Stimulated activated CD8-positive, alpha-beta memory T cell treated with anti-CD3 and anti-CD28 coated beads, Interleukin-15, amount 100 ng/mL, for 4 hours (primary cell): ENCODE measurements around the gene ELP5.

Experiments
- DNase-seq, 2 donors: peaks; one replicate each; pipeline ENCODE4 v3.0.0-alpha.2; 2020; ENCODE audit warnings: low read depth in 2 of 2

Gene ELP5

GRCh38 chr17:7284911-7285310 lies 32.9 kb downstream of the ELP5 start:
- no peak for DNase-seq

GRCh38 chr17:7285679-7286078 lies 33.7 kb downstream of the ELP5 start:
- DNase-seq = no peak

- no peak for DNase-seq
These were observed 37.4 kb downstream of the ELP5 start for GRCh38 chr17:7289256-7290032.

- no peak for DNase-seq
These were observed 38.2 kb downstream of the ELP5 start for GRCh38 chr17:7290166-7290565.

GRCh38 chr17:7290685-7291084 lies 38.7 kb downstream of the ELP5 start:
- no peak for DNase-seq

GRCh38 chr17:7292194-7292593 lies 40.2 kb downstream of the ELP5 start:
- DNase-seq = no peak

GRCh38 chr17:7292729-7293128 lies 40.7 kb downstream of the ELP5 start:
- DNase-seq = no peak

- no peak for DNase-seq
These were observed 41.1 kb downstream of the ELP5 start for GRCh38 chr17:7293159-7293558.

GRCh38 chr17:7293816-7294613 lies 42.0 kb downstream of the ELP5 start:
- DNase-seq = no peak

- DNase-seq = peak; percentile 57 to 58
These were observed 42.7 kb downstream of the ELP5 start, which contains the start of gene YBX2 for GRCh38 chr17:7294614-7295153. Gene YBX2, minus strand, starts transcription at chr17:7294639. Its CDS starts 139 bp downstream, at chr17:7294500.

GRCh38 chr17:7295230-7296180 lies 43.5 kb downstream of the ELP5 start:
- no peak for DNase-seq

GRCh38 chr17:7296189-7296861 lies 44.3 kb downstream of the ELP5 start:
- peak in 1 of 2 donors; percentile 40 for DNase-seq

- no peak for DNase-seq
These were observed 52.2 kb downstream of the ELP5 start for GRCh38 chr17:7304179-7304578.

- DNase-seq = peak; percentile 100
These were observed 55.1 kb downstream of the ELP5 start, which contains the start of gene EIF5A for GRCh38 chr17:7306911-7307685. Gene EIF5A, plus strand, starts transcription at chr17:7307628. Its CDS starts 2,008 bp downstream, at chr17:7309636.

GRCh38 chr17:7307686-7308624 lies 55.9 kb downstream of the ELP5 start:
- no peak for DNase-seq

- DNase-seq = peak; percentile 76 to 88
These were observed 56.8 kb downstream of the ELP5 start for GRCh38 chr17:7308625-7309433.
